HT-29 (cell line): Measurements from ENCODE around the gene CHAC1. TPM values are rescaled to one million over a fixed set of nuclear protein-coding genes. Genes with fewer than 3 reads are reported as not detected.
"Not testable (repeated sequence)": the region's sequence is repeated elsewhere in the genome, so short reads cannot be mapped to it uniquely, and the experiment has no call there.

ENCODE experiments used
- DNase-seq: peaks from one replicate; pipeline ENCODE4 v3.0.0-alpha.2; 2015; ENCODE audit warnings: low spot score
- total RNA-seq: library from RNA; depleted of rRNA; stranded (reverse); fragments of >200 nt; shearing (Covaris generic); gene quantifications from 2 replicates; pipeline ENCODE4 v1.2.3, GENCODE V29; 2014

CHAC1 gene
- total RNA-seq, 1 experiment from 2014 or later = 13.6 TPM

GRCh38 chr15:40957041-40957555 lies 3.8 kb downstream of the CHAC1 start:
- DNase-seq = no peak

GRCh38 chr15:40957581-40958051 lies 4.3 kb downstream of the CHAC1 start:
- no peak for DNase-seq

GRCh38 chr15:40958146-40958545 lies 4.9 kb downstream of the CHAC1 start:
- no peak for DNase-seq

GRCh38 chr15:40958723-40959122 lies 5.5 kb downstream of the CHAC1 start:
- DNase-seq = no peak

- DNase-seq = no peak
Measured at GRCh38 chr15:40959331-40960141, 6.3 kb downstream of the CHAC1 start.

- no peak for DNase-seq
Measured at GRCh38 chr15:40960151-40960885, 7.0 kb downstream of the CHAC1 start.

- peak; percentile 61 for DNase-seq
Measured at GRCh38 chr15:40960925-40961324, 7.7 kb downstream of the CHAC1 start.

GRCh38 chr15:40961740-40962139 lies 8.5 kb downstream of the CHAC1 start:
- not testable (repeated sequence) for DNase-seq

- not testable (repeated sequence) for DNase-seq
Measured at GRCh38 chr15:40962317-40962716, 9.0 kb downstream of the CHAC1 start.

GRCh38 chr15:40963201-40963600 lies 9.9 kb downstream of the CHAC1 start:
- DNase-seq = no peak

GRCh38 chr15:40964006-40964405 lies 10.7 kb downstream of the CHAC1 start:
- no peak for DNase-seq

GRCh38 chr15:40964634-40965033 lies 11.4 kb downstream of the CHAC1 start:
- DNase-seq = no peak

GRCh38 chr15:40968290-40969085 lies 15.2 kb downstream of the CHAC1 start:
- DNase-seq = no peak

- no peak for DNase-seq
Measured at GRCh38 chr15:40969363-40969762, 16.1 kb downstream of the CHAC1 start.

GRCh38 chr15:40974879-40975278 lies 21.6 kb downstream of the CHAC1 start:
- no peak for DNase-seq

GRCh38 chr15:40976819-40977218 lies 23.5 kb downstream of the CHAC1 start:
- no peak for DNase-seq

GRCh38 chr15:40978141-40978540 lies 24.9 kb downstream of the CHAC1 start:
- no peak for DNase-seq

- no peak for DNase-seq
Measured at GRCh38 chr15:40978562-40978961, 25.3 kb downstream of the CHAC1 start.

GRCh38 chr15:40981186-40981585 lies 27.9 kb downstream of the CHAC1 start:
- no peak for DNase-seq

- no peak for DNase-seq
Measured at GRCh38 chr15:40982855-40983254, 29.6 kb downstream of the CHAC1 start.

- no peak for DNase-seq
Measured at GRCh38 chr15:40984406-40984805, 31.1 kb downstream of the CHAC1 start.

- DNase-seq = no peak
Measured at GRCh38 chr15:40984964-40985363, 31.7 kb downstream of the CHAC1 start.
